Hematopoietic multipotent progenitor cell treated with erythropoietin and hydrocortisone succinate and interleukin-3 and kit ligand, for 6 days (in vitro differentiated cells): Measurements from ENCODE around the gene TRAPPC2.
A peak's percentile ranks its signal among the peaks of the same experiment; 100 is the strongest.

Source experiments
- DNase-seq: peaks from one replicate; pipeline ENCODE4 v3.0.0-alpha.2; 2015

Gene TRAPPC2

GRCh38 chrX:13734278-13735172, at the start of gene TRAPPC2, which contains the start of gene OFD1:
Gene TRAPPC2 (minus strand): TSS chrX:13734620. CDS start chrX:13719963, 14,657 bp downstream.
Gene OFD1 (plus strand): TSS chrX:13734748. CDS start chrX:13735072, 324 bp downstream.
- DNase-seq: peak; percentile 96

GRCh38 chrX:13780868-13781427, 46.5 kb upstream of the TRAPPC2 start:
- no peak for DNase-seq

- no peak for DNase-seq
These were observed 44.5 kb upstream of the TRAPPC2 start for GRCh38 chrX:13778916-13779315.

- DNase-seq: no peak
These were observed 42.0 kb upstream of the TRAPPC2 start for GRCh38 chrX:13776387-13776786.

GRCh38 chrX:13775837-13776236, 41.4 kb upstream of the TRAPPC2 start:
- no peak for DNase-seq

GRCh38 chrX:13774696-13775095, 40.3 kb upstream of the TRAPPC2 start:
- DNase-seq: no peak

- DNase-seq: no peak
These were observed 35.7 kb upstream of the TRAPPC2 start for GRCh38 chrX:13770013-13770535.

GRCh38 chrX:13768939-13769338, 34.5 kb upstream of the TRAPPC2 start:
- DNase-seq: no peak

GRCh38 chrX:13764765-13765164, 30.3 kb upstream of the TRAPPC2 start:
- peak; percentile 5 for DNase-seq

GRCh38 chrX:13764281-13764680, 29.9 kb upstream of the TRAPPC2 start:
- peak; percentile 7 for DNase-seq

GRCh38 chrX:13763489-13763888, 29.1 kb upstream of the TRAPPC2 start:
- no peak for DNase-seq

GRCh38 chrX:13761606-13762414, 27.4 kb upstream of the TRAPPC2 start:
- peak; percentile 60 for DNase-seq

GRCh38 chrX:13760426-13760825, 26.0 kb upstream of the TRAPPC2 start:
- DNase-seq: no peak

GRCh38 chrX:13759152-13759718, 24.8 kb upstream of the TRAPPC2 start:
- peak; percentile 16 for DNase-seq

GRCh38 chrX:13756381-13756780, 22.0 kb upstream of the TRAPPC2 start:
- DNase-seq: no peak

GRCh38 chrX:13755254-13755653, 20.8 kb upstream of the TRAPPC2 start:
- DNase-seq: no peak

GRCh38 chrX:13754765-13755164, 20.3 kb upstream of the TRAPPC2 start:
- DNase-seq: peak; percentile 32

GRCh38 chrX:13752646-13753045, 18.2 kb upstream of the TRAPPC2 start:
- no peak for DNase-seq

GRCh38 chrX:13752141-13752540, 17.7 kb upstream of the TRAPPC2 start:
- DNase-seq: no peak

- no peak for DNase-seq
These were observed 16.4 kb upstream of the TRAPPC2 start for GRCh38 chrX:13750812-13751211.

- DNase-seq: peak; percentile 67
These were observed 15.8 kb upstream of the TRAPPC2 start for GRCh38 chrX:13750204-13750603.

GRCh38 chrX:13748486-13748885, 14.1 kb upstream of the TRAPPC2 start:
- no peak for DNase-seq

GRCh38 chrX:13747836-13748235, 13.4 kb upstream of the TRAPPC2 start:
- DNase-seq: peak; percentile 69
